OCI-LY7 (cell line): ENCODE data around the gene EDEM2.

ENCODE experiments used
- EZH2phosphoT487 ChIP-seq: fragments of 200-600 bp; sonication (generic); IDR thresholded peaks from 2 replicates; pipeline ENCODE4 v1.6.1; 2018; ENCODE audit warnings: low read depth, borderline replicate concordance, mild to moderate bottlenecking, mixed run types, antibody characterized with exemption, low read length, moderate library complexity, mixed read lengths
- TF ChIP-seq, protein P1 (sequence below): fragments of 200-600 bp; sonication (generic); conservative IDR thresholded peaks from 2 replicates; pipeline ENCODE4 v1.5.1; 2014; ENCODE audit warnings: mild to moderate bottlenecking, antibody characterized with exemption, low read length, moderate library complexity, mixed read lengths

DNA sequence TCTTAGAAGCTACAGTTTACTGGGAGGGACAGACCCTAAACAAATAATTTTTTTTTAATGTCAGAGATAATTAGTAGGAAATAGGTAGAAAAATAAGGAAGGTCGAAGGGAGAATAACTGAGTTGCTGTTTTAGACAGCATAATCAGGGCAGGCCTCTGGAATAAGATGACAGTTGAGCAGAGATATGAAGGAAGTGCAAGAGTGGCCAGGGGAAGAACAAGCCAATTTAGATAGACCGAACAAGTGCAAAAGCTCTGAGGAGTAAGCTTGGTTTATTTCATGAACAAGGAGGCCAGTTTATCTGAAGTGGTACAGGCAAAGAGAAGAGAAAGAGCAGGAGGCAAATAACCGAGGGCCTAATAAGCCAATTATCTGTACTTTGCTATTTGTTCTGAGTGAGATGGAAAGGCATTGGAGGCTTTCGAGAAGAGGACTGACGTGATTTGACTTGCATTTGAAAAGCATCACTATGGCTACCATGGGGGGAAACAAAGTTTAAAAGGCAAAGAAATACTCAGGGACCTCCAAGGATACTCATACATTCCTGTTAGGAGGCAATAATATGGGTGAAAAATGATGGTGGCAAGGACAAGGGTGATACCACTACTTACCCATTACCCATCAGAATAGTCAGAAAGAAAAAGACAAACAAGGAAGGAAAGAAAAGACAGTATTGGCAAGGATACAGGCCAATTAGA, 44.4 kb upstream of the EDEM2 start:
- TF ChIP-seq, protein P1, sequence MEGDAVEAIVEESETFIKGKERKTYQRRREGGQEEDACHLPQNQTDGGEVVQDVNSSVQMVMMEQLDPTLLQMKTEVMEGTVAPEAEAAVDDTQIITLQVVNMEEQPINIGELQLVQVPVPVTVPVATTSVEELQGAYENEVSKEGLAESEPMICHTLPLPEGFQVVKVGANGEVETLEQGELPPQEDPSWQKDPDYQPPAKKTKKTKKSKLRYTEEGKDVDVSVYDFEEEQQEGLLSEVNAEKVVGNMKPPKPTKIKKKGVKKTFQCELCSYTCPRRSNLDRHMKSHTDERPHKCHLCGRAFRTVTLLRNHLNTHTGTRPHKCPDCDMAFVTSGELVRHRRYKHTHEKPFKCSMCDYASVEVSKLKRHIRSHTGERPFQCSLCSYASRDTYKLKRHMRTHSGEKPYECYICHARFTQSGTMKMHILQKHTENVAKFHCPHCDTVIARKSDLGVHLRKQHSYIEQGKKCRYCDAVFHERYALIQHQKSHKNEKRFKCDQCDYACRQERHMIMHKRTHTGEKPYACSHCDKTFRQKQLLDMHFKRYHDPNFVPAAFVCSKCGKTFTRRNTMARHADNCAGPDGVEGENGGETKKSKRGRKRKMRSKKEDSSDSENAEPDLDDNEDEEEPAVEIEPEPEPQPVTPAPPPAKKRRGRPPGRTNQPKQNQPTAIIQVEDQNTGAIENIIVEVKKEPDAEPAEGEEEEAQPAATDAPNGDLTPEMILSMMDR: no peak
- TF ChIP-seq EZH2phosphoT487: no peak
